Femur (tissue), 1 donor: ENCODE results near the gene CREB5.

Experiments
- DNase-seq: peaks from one replicate; pipeline ENCODE4 v3.0.0-alpha.2; 2017

CREB5 gene

DNA sequence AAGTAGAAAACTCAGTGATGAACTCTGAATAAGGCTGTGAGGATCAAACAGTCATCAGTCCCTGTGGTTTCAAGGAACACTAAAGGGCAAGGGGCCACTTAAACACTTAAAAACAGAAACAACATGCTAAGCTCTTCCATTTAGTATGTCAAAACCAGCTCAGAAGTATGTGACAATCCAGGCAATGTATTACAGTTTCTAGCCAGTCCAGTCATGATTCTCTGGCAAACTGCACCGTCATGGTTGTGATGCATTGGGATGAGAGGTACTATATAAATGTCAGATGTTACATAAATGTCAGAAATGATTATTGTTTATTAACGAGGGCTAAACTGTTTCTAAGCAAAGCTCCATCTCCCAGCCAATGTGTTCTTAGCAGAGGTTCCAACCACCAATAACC is 4.7 kb upstream of the CREB5 start:
- peak; percentile 43 for DNase-seq

DNA sequence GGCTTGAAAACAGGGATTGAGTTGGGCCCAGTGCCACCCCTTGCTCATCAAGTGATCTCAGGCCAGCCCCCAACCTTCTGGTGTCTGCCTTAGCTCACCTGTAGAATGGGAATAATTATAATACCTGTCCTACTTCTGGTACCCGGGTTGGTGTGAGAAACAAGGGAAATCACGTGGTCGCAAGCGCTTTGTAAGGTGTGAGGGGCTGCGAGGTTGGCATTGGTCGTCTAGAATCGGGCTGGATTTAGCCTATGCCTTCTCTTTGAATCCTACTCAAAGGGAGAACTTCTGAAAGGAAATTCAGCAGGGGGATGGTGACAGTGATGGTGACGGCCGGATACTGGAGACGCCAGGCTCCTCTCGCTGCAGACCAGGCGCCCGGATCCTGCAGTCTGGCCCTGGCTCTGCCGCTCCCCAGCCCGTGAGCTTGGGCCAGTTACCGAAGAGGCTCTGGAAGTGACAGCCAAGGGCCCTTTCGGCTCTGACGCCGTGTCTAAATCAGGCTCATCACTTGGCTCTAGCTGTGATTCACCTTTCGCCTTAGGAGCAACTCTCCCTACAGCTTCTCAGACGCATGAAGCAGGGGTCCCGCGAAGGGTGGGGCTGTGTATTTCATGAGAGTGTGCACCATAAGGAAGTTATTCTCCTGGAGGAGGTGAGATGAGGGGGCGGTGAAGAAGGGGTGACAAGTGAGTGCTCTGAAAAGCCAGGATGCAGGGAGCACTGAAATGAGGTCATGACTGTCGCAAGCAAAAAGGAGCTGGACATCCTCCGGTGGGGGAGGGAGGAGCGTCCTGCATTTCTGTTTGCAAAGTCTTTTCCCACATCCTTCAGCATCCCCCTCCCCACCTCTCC is 4.0 kb upstream of the CREB5 start:
- DNase-seq = peak; percentile 52

GRCh38 chr7:28408960-28409715 is 3.2 kb upstream of the CREB5 start:
- peak; percentile 96 for DNase-seq

DNA sequence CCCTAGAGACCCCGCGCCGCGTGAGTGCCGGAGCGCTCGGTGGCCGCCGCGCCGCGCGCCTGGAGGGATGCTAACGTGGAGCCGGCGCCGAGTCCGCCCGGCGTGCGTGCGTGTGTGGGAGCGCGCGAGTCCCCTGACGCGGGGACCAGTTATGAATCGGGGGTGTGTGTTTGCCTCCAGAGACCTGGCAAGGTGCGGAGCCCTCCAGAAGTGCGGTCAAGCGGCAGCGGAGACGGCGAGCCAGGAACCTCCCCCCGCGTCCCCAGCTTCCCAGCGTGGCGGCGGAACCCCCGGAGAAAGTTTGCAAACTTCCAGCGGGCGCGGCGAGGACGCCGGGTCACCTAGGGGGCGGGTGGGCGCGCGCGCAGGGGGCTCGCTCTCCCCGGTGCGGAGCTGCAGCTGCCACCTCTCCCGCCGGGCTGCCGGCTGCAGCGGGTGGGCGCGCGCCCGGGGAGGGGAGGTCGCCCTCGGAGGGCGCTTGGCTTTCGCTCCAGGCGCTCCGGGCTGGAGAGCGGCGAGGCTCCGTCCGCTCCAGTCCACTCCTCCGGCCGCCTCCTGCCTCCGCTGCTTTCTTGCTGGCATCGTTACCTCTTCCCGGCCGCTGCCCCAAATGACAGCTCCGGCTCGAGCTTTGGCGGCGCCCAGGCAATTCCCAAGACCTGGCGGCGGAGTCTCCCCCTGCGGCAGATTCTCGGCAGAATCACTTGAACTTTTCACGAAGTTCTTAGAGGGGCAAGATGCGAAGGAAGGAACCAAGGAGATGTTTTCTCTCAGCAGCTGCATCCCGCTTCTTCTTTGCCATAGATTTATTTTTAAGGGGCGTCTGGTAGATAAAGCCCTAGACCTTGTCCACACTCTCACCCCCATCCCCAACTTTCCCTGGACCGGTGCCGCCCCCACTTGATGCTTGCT is 2.3 kb upstream of the CREB5 start:
- peak; percentile 78 for DNase-seq

- DNase-seq = peak; percentile 56
Measured at GRCh38 chr7:28410628-28411531, 1.4 kb upstream of the CREB5 start.

DNA sequence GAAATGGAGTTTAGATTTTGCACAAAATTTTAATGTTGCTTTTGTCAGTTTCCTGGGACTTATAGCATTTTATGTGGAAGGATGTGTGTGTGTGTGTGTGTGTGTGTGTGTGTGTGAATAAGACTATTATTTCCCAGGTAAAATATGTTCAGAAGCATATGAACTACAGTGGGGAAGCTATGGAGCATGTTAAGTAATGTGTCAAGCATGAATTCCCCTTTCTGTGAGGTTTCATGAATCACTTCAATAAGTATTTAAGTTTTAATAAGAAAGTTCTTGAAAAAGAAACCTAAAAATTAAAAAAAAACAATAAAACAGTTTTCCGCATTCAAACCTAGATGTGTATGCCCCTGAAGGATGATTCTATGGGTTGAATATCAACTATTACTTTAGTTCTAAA is 693 bp downstream of the CREB5 start:
- no peak for DNase-seq

- no peak for DNase-seq
Measured at GRCh38 chr7:28414453-28414852, 2.1 kb downstream of the CREB5 start.

- no peak for DNase-seq
Measured at GRCh38 chr7:28417321-28417940, 5.1 kb downstream of the CREB5 start.

DNA sequence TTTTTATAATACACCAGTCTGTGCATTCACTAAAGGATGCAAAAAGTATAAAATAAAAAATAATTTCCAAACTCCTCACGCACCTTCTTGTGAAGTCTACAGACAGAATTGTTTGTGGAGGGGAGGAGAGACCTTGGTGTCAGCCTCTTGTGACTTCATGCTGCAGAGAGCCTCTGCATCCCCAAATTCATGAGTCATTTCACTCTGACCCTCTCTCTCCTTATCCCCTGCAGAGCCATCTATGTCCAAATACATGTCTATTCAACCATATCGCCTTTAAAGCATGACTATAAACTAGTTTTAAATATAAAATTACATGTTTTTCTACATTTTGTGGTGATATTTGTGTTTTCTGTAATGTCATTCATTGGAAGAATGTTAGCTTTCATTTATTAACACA is 6.0 kb downstream of the CREB5 start:
- DNase-seq = no peak

GRCh38 chr7:28418966-28419365 is 6.6 kb downstream of the CREB5 start:
- DNase-seq = no peak

DNA sequence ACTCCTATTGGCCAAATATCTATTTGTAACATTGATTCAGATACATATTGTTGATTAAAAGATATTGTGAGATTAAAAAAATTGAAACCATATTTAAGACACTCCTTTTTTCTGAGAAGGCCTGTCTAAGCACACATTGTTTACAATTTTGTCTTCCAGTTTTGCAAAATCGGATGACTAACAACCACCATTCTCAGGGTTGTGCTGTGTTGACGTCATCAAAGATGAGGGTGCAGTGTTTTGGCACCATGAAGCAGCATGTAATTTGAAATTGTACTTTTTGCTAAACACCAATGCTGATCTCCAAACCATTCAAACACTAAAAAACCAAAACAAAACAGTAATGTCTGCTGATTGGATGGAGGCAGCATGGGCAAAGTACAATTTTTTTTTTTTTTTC is 7.4 kb downstream of the CREB5 start:
- DNase-seq = no peak

DNA sequence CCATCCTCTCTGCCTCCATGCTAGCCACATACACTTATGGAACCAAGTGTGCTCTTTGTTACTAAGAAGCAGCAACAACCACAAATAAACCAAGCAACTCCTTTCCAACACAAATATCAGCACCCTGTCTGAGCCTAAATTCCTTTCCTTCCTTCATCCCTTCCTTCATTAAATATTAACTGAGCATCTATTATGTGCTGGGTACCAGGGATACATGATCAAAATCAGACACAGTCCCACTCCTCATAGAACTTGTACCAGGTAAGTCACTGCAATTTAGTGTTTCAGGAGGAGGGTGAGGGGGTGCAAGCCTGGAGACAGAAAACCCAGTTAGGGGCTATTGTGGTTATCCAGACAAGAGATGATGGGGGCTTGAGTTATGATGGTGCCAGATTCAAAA is 10.8 kb downstream of the CREB5 start:
- DNase-seq = no peak

GRCh38 chr7:28423918-28424514 is 11.7 kb downstream of the CREB5 start:
- no peak for DNase-seq

DNA sequence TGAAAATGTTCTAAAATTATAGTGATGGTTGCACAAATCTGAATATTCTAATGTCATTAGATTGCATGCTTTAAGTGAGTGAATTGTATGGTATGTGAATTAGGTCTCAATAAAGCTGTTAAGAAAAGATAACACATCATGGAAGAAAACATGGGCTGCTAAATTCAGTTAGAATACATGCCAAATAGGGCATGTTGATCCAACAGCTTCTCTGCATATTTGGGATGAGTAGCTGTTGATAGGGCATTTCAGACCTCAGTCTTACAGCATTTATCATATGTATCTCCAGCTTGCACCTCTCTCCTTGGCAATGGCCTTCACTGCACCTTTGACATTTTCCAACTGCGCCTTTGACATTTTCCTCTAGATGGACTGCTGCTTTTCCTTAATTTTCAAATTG is 13.2 kb downstream of the CREB5 start:
- DNase-seq = no peak

DNA sequence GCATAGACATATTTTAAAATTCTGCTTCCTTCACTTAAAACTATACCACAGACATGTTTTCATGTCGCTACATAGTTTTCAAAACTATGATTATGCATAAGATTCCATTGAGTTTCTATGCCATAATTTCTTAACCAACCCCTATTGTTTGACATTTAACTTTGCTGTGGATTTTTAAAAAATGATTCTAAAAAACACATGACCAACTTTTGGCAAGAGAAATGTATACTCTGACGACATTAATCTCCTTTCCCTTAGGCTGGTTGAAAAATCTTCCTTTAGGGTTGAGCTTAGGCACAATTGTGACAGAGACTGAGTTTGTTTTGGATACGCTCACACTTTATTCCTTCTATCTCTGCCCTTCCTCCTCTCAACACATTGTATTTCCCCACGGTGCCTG is 14.9 kb downstream of the CREB5 start:
- DNase-seq = no peak

- no peak for DNase-seq
Measured at GRCh38 chr7:28430616-28431015, 18.3 kb downstream of the CREB5 start.

- no peak for DNase-seq
Measured at GRCh38 chr7:28432105-28432504, 19.8 kb downstream of the CREB5 start.

GRCh38 chr7:28433039-28433438 is 20.7 kb downstream of the CREB5 start:
- DNase-seq = no peak

GRCh38 chr7:28433699-28434219 is 21.4 kb downstream of the CREB5 start:
- no peak for DNase-seq

GRCh38 chr7:28434510-28434909 is 22.2 kb downstream of the CREB5 start:
- DNase-seq = no peak

DNA sequence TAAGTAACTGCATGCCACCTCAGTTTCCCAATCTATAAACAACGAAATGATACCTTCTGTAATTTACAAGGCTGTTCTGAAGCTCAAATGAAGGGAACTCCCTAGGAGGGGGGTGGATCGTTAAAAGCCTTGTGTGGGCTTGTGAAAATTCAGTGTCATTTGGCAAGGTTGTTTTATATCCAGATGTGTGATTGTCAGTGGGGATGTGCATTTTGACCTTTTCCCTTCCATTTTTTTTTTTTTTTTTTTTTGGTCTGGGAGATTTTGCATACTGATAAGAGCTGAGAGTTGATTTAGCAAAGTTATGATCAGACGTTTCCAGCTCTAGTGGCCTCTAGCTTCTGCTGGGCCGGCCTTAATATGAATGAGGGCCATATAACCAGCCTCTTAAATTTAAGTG is 22.8 kb downstream of the CREB5 start:
- DNase-seq = no peak
